Endometrial microvascular endothelial cells (primary cell): ENCODE data around the gene NARF. TPM values are rescaled to one million over a fixed set of nuclear protein-coding genes. Genes with fewer than 3 reads are reported as not detected.

Experiments
- in situ Hi-C: cut with HindIII; loops from 2 replicates; pipeline ENCODE4 v1.10.0; 2017; ENCODE audit warnings: low sequenced_read_pairs, low pct_unique_long_range_greater_than_20kb; ENCODE audit errors: inconsistent ontology term
- total RNA-seq: library from RNA; depleted of rRNA; stranded (reverse); fragments of >200 nt; gene quantifications from one replicate; pipeline ENCODE4 v1.2.3, GENCODE V29; 2015; ENCODE audit errors: inconsistent ontology term

The NARF gene
- total RNA-seq, 1 donor from 2014 or later = 31.7 TPM

DNA sequence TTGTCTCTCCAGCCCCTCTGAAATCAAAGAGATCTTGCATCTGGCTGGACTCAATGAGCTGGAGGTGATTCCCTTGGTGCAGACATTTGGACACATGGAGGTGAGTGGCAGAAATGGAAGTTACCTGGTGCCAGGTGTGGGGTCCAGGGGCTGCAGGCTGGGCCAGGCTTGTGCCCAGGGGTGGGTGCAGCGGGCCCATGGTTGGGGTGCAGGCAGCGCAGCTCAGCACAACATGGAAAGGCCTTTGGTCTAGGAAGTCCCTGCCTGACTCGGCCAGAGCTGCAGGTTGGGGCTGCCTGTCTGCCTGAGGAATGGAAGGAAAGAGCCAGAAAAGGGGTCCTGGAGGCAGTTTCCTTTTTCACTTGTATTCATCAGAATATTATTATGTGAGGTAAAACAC is 30.0 kb upstream of the NARF start:
- in situ Hi-C loops = loop anchor here (25.0 kb wide), 1 partner anchor 91 kb away; the partner anchor contains the start of gene SECTM1

DNA sequence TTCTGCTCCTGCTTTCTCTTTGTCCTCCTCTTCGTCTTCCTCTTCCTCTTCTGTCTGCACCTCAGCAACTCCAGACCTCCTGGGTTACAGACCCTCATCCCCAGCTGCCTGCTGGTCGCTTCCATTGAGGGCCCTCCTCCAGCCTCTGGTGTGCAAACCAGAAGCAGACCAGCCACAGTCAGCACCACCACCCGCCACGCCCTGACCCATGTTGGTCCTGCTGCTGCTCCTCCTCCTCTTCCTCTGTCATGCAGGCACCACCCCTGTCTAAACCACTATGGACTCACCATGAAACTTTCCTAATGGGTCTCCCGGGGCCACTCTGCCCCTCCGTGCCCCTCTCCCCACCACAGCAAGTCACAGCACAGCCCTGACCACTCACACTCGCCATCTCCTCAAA is 28.7 kb upstream of the NARF start:
- in situ Hi-C loops = loop anchor here (25.0 kb wide), 1 partner anchor 93 kb away; the partner anchor contains the start of gene SECTM1

DNA sequence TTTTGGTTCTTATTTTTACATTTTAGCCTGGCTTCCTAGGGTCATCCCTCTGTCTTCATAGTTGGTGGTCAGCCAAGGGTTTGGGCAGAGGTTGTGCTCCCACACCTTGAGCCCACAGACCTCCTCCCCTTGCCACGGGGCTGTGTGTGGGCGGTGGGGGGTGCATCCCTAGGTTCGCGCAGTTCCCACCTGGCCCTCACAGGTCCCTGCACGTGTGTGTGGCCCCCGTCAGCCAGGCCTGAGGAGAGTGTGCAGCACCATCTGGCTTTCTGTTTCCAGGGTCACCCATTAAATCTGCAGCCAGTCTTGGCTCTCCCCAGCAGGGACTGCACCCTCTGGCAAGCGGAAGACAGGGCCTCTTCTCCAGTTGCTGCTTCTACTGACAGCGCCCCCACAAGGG is 26.5 kb upstream of the NARF start:
- in situ Hi-C loops = loop anchor here (25.0 kb wide), 1 partner anchor 95 kb away; the partner anchor contains the start of gene SECTM1

DNA sequence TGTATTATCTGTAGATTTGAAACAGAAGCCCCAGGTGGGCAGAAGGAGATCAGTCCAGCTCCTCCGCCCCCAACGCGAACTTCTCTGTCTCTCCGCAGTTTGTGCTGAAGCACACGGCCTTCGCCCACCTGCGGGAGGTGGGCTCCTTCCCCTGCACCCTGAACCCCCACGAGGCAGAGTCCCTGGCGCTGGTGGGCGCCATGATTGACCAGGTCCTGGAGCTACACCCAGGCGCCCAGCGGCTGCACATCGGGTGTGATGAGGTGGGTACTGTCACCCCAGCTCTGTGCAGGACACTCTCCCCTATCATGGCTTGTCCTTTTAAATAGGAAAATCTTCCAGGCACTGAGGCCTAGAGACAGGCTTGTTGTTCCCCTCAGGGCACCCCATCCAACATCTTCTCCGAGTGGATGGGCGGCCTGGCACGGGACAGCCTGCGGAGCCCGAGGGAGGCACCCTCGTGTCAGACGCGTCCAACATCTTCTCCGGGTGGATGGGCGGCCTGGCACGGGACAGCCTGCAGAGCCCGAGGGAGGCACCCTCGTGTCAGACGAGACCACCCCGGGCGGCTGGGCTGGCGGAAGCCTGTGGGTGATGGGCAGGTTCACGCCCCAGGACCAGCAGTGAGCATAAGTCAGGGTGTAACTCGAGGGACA is 24.9 kb upstream of the NARF start:
- in situ Hi-C loops = loop anchor here (25.0 kb wide), 1 partner anchor 96 kb away; the partner anchor contains the start of gene SECTM1

DNA sequence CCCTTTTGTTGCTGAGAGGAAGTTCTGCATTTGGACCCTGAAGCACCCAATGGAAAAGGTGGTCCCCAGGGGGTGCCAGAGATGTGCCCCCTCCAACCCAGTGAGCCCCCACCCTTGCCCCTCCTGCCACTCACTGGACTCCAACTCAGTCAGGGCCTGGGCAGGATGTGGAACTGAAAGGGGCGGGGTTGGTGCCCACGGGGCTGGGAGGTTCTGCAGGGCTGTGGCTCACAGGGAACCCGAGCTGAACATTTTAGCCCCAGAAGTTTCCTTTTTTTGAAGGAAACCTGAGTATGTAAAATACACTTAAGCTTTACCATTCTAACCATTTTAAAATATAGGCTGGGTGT is 24.4 kb upstream of the NARF start:
- in situ Hi-C loops = loop anchor here (25.0 kb wide), 1 partner anchor 97 kb away; the partner anchor contains the start of gene SECTM1

DNA sequence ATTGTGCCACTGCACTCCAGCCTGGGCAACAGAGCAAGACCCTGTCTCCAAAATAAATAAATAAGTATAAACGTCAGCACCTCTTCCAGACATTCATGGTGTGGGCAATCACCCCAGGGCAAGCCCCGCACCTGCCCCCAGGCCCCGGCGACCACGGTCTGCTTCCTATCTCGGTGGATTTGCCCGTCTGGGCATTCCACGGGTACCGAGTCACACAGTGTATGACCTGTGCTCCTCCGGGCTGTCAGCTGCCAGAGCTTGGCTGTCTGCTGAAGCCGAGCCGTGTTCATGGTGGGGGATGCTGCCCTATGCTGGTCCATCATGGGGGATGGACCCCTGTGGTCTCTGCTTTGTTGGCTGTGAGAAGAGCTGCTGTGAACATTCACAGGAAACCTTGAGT is 23.4 kb upstream of the NARF start:
- in situ Hi-C loops = loop anchor here (25.0 kb wide), 1 partner anchor 98 kb away; the partner anchor contains the start of gene SECTM1

DNA sequence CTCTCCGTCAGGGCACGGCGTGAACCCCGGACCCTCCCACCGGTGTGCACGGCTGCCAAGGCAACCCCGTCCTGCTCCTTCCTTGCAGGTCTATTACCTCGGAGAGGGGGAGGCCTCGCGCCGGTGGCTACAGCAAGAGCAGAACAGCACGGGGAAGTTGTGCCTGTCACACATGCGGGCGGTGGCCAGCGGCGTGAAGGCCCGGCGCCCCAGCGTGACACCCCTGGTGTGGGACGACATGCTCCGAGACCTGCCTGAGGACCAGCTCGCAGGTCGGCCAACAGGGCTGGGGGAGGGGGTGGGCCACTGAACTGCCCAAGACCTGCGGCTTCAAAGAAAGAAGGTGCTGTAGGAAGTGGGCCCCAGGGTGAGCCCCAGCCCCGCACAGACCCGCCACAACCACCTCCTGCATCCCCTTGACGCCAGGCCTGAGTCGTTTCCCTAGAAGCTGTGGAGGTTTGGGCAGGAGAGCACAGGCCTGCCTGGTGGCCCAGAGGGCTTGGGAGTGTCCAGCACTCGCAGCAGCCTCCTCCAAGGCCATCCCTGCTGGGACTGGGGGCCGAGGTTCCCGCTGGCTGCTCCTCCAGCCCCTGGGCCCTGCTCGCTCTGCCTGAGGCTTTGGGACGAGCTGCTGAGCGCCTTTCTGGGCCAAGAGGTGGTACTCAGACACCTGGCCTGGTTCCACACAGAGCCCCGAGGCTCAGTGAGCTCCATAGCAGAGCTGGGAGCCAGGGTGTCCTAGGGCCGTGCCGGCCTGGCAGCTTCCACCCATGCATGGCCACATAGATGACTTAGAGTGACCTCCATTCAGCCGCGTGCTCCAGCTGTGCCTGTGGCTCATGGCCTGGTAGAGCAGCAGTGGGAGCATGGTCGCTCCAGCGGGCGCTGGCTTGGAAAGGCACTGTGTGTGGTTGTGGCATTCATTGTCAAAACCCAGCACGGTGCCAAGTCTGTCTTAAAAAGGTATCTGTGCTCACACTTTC is 22.6 kb upstream of the NARF start:
- in situ Hi-C loops = loop anchor here (25.0 kb wide), 1 partner anchor 99 kb away; the partner anchor contains the start of gene SECTM1

DNA sequence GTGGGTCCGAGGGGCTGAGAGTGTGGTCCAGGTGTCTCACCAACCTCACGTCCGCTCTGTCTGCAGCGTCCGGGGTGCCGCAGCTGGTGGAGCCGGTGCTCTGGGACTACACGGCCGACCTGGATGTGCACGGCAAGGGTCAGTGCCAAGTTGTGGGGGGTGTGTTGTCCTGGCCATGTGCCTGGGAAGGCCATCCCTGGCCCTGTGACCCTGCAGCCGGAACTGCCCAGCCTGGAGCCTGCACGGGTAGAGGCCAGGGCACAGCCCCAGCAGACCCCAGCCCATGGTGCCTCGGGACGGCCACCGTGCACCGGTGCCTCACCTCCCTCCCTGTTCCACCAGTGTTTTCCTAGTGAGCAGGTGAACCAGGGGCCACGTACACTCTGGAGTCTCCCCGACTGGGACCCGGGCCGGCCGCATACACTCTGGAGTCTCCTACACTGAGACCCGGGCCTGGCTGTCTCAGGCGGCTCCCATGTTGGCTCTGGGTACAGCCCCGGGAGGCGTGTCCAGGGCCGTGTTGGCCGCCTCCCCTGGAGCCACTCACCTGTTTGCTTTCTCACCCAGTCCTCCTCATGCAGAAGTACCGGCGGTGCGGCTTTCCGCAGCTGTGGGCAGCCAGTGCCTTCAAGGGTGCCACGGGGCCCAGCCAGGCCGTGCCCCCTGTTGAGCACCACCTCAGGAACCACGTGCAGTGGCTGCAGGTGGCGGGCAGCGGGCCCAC is 21.8 kb upstream of the NARF start:
- in situ Hi-C loops = loop anchor here (25.0 kb wide), 1 partner anchor 99 kb away; the partner anchor contains the start of gene SECTM1

DNA sequence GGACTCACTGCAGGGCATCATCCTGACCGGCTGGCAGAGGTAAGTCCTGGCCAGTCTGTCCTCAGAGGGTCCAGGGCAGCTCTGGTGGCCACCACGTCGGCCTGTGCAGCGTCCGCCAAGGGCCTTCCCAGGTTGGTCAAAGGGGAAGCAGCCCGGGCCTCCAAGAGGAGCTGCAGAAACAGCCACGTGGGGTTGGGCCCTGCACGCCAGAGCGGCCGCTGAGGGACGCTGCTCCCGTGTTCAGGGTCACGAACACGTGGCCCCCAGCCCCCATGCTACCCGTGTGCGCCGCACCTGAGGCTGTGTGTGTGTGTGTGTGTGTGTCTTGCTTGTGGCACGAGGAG is 21.2 kb upstream of the NARF start:
- in situ Hi-C loops = loop anchor here (25.0 kb wide), 1 partner anchor 100 kb away; the partner anchor contains the start of gene SECTM1

DNA sequence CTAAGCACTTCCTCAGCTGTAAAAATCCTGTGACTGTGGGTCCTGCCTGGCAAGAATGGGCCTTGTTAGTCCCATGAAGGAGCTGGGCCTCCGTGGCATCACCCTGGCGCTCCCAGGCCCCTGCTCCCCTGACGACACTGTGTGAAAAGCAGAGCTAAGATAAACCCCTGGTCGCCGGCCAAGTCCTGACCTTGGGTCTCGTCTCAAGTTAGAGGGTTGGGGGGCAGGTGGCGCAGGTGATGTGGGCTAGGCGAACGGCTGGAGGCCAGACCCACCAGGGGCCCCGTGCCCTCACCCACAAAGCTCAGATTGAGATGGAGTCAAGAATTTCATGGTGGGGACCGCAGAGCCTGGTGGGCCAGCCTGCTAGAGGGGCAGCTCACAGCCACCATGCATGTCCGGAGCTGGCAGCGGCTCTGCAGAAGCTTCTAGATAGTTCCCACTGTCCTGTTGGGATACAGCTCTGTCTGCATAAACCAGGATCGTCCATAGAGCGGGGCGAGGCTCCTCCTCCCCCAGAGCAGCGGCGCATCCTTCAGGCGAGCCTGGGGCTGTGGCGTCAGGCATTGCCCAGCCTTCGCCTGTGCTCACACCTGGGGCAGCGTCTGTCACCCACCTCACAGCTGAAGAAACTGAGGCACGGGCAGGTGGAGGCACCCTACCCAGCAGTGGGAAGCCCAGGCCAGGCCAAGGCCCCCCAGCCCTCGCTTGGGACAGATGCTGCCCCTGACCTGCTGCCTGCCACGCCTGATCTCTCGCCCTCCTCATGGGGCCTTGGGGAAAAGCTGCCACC is 19.9 kb upstream of the NARF start:
- in situ Hi-C loops = loop anchor here (25.0 kb wide), 1 partner anchor 101 kb away; the partner anchor contains the start of gene SECTM1

DNA sequence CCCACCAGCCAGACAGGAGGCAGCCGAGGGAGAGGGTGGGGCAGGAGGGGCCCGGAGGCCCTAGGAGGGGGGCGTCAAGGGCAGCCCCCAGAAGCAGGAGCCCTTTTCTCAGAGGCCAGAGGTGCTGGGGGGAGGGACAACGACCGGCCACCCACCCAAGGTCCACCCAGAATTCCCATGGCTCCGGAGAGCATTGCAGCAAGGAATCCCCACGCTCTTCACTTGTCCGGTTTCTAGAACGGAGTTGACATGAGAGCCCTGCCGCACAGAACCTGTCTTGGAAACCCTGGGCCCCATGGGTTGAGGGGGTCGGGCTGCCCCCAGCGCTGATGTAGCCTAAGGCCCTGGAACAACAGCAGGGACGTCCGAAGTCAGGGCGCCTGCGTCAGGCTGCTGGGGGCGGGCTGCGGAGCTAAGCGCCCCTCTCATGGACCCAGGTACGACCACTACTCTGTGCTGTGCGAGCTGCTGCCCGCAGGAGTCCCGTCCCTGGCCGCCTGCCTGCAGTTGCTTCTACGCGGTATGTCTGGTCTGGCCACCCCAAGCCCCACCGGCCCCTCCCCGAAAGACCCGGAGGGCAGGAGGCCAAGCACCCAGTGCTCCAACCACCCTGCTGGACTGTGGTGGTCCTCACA is 19.2 kb upstream of the NARF start:
- in situ Hi-C loops = loop anchor here (25.0 kb wide), 1 partner anchor 102 kb away; the partner anchor contains the start of gene SECTM1

DNA sequence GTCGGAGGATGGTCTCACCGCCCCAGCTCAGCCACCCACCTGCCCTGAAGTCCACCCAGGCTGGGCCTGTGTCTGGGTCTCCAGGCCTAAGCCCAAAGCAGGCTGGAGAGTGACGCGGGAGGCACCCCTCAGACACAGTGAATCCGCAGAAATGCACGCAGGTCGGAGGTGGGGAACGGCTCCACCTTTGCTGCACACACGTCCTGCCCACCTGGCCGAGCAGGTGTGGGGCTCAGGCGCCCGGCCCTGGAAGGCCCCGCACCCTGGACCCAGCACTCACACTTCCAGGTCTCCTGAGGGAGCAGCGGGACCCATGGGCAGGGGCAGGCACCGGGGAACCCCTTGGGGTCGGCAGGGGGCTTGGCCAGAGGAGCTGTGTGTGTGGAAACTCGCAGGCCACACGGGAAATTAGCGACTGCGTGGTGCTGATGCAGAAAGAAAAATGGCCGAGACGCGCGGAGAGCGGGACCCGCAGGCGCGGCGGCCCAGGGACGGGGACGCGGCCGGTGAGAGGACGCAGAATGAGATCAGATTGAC is 18.6 kb upstream of the NARF start:
- in situ Hi-C loops = loop anchor here (25.0 kb wide), 1 partner anchor 103 kb away; the partner anchor contains the start of gene SECTM1

DNA sequence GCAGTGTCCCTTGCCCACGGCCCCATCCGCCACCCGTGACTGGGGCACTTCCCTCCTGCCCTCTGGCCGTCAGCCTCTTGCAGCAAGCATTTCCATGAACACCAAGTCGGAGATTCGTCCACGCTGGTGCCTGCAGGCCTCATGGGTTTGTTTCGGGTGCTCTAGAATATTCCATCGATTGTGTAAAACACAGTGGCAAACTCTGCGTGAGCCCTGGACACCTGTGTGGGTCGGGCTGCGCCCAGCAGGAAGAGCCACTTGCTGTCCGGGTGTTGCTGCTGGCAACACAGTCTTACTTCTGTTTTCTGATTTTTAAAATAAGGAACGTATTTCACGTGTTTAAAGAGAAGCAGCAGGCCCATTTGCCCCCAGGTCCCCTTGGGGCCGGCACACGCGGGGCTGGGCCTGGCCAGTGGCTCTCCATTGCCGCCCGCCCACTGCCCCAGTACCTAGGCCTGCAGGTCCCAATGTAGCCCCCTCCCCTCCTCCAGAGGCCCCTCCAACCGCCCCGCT is 18.0 kb upstream of the NARF start:
- in situ Hi-C loops = loop anchor here (25.0 kb wide), 1 partner anchor 103 kb away; the partner anchor contains the start of gene SECTM1

DNA sequence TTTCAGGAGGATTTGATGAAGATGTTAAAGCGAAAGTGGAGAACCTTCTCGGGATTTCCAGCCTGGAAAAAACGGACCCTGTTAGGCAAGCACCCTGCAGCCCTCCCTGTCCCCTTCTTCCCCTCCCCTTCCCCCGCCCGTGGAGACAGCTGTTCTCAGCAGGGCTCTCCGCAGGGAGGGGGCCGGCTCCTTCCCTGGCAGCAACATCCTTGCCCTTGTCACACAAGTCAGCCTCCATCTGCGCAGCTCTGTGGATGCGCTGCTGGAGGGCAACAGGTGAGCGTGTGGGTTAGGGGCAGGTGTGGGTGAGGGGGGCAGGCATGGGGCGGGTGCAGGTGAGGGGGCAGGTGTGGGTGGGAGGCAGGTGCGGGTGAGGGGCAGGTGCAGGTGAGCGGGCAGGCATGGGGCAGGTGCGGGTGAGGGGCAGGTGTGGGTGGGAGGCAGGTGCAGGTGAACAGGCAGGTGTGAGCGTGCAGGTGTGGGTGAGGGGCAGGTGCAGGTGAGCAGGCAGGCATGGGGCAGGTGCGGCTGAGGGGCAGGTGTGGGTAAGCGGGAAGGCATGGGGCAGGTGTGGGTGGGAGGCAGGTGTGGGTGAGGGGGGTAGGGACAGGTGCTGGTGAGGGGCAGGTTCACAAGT is 17.4 kb upstream of the NARF start:
- in situ Hi-C loops = loop anchor here (25.0 kb wide), 1 partner anchor 104 kb away; the partner anchor contains the start of gene SECTM1

DNA sequence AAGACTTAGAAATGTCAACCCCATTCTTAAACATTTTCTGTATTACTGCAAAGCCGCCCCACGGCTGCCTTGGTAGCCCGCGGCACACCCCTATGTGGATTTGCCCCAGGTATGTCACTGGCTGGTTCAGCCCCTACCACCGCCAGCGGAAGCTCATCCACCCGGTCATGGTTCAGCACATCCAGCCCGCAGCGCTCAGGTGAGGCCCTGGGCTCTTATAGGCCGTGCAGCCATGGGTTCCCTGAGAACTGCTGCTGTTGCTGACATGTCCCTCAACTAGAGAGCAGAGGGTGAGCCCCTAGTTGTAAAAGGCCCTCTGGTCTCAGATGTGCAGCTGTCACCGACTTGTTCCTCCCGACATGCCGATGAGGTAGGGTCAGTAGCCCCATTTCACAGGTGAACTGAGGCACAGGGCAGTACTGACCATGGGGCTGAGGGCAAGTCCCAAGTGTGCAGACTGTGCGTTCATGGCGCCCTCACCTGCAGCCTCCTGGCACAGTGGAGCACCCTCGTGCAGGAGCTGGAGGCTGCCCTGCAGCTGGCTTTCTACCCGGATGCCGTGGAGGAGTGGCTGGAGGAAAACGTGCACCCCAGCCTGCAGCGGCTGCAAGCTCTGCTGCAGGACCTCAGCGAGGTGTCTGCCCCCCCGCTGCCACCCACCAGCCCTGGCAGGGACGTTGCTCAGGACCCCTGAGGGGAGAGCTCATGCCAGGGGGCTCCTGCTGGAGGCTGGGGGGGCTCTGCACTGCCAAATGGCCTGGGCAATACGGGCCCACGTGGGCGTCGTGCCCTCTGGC is 16.7 kb upstream of the NARF start:
- in situ Hi-C loops = loop anchor here (25.0 kb wide), 1 partner anchor 105 kb away; the partner anchor contains the start of gene SECTM1
